ENCODE measurements around the gene EFNA2. TPM values are rescaled to one million over a fixed set of nuclear protein-coding genes. Genes with fewer than 3 reads are reported as not detected.

EFNA2 gene
- polyA plus RNA-seq, 1 of the 3 experiments (the other 2 are of a cell fraction), result 1.1 TPM

GRCh38 chr19:1281569-1282287 is 3.9 kb upstream of the EFNA2 start:
- peaks cover 5% of the 10 kb centered on the region for H4K20me1 ChIP-seq (ENCODE audit: insufficient read depth)
- H3K27ac ChIP-seq (ENCODE audit: low read depth in 2 of 2, low read length in 1 of 2), result no peak overlapping the region
- POLR2A ChIA-PET, result interaction anchor here (0.7 kb wide), 1 partner anchor 10 kb away, joined by 3 read pairs; no protein-coding TSS in a partner anchor
- no peak overlapping the region for H2AFZ ChIP-seq (ENCODE audit: low read depth)
- H3K36me3 ChIP-seq (replicated peaks in 1 of 2; ENCODE audit: control insufficient read depth in 1 of 2, insufficient read depth in 2 of 2, low read length in 1 of 2), result peaks cover 6 to 17% of the 10 kb centered on the region in 2 experiments
- no peaks in the 10 kb centered on the region for H3K9me3 ChIP-seq
- H3K79me2 ChIP-seq (ENCODE audit: insufficient read depth), result peaks cover 9% of the 10 kb centered on the region; the same call in 1 of the 2 replicates
- H3F3A ChIP-seq (replicated peaks; ENCODE audit: insufficient read depth), result peaks cover 27% of the 10 kb centered on the region
- H3K4me3 ChIP-seq (ENCODE audit: low read depth in 2 of 2, low read length in 1 of 2), result no peak overlapping the region
- TF ChIP-seq EZH2phosphoT487 (IDR thresholded peaks at IDR 0.05; ENCODE audit: borderline replicate concordance, low read depth) (no peak), RCOR1 (IDR thresholded peaks at IDR 0.05; ENCODE audit: low read length) (no peak), NRF1 (IDR thresholded peaks at IDR 0.05; ENCODE audit: low read depth, low read length) (no peak), SMC3 (IDR thresholded peaks at IDR 0.05; ENCODE audit: low read depth, low read length) (no peak), MEF2A (IDR thresholded peaks at IDR 0.05; ENCODE audit: borderline replicate concordance, low read depth) (no peak), FOSL2 (IDR thresholded peaks at IDR 0.05; ENCODE audit: borderline replicate concordance, low read depth) (no peak), GATA2 (CRISPR knock-in tag; IDR thresholded peaks at IDR 0.05) (no peak), USF2 (IDR thresholded peaks at IDR 0.05; ENCODE audit: borderline replicate concordance, low read depth, low read length) (no peak), ELF1 (IDR thresholded peaks at IDR 0.05) (no peak), FOXJ3 (CRISPR knock-in tag; IDR thresholded peaks at IDR 0.05) (no peak), NFIC (IDR thresholded peaks at IDR 0.05; ENCODE audit: borderline replicate concordance) (no peak), POLR2AphosphoS5 (IDR thresholded peaks at IDR 0.05; ENCODE audit: low read depth, low read length) (no peak), CTCF (IDR thresholded peaks at IDR 0.05) (no peak), GABPA (IDR thresholded peaks at IDR 0.05; ENCODE audit: low read depth) (no peak), CHD2 (IDR thresholded peaks at IDR 0.05; ENCODE audit: low read length, partially characterized antibody) (no peak), JUND (IDR thresholded peaks at IDR 0.05) (no peak), YY1 (IDR thresholded peaks at IDR 0.05; ENCODE audit: low read depth) (no peak), EP300 (IDR thresholded peaks at IDR 0.05; ENCODE audit: borderline replicate concordance in 1 of 2, low read depth in 1 of 2, low read length in 1 of 2) (no peak)
- TF ChIP-seq, protein P1, sequence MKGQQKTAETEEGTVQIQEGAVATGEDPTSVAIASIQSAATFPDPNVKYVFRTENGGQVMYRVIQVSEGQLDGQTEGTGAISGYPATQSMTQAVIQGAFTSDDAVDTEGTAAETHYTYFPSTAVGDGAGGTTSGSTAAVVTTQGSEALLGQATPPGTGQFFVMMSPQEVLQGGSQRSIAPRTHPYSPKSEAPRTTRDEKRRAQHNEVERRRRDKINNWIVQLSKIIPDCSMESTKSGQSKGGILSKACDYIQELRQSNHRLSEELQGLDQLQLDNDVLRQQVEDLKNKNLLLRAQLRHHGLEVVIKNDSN (IDR thresholded peaks at IDR 0.05; ENCODE audit: borderline replicate concordance, low read depth), result no peak
- TF ChIP-seq, protein P2, sequence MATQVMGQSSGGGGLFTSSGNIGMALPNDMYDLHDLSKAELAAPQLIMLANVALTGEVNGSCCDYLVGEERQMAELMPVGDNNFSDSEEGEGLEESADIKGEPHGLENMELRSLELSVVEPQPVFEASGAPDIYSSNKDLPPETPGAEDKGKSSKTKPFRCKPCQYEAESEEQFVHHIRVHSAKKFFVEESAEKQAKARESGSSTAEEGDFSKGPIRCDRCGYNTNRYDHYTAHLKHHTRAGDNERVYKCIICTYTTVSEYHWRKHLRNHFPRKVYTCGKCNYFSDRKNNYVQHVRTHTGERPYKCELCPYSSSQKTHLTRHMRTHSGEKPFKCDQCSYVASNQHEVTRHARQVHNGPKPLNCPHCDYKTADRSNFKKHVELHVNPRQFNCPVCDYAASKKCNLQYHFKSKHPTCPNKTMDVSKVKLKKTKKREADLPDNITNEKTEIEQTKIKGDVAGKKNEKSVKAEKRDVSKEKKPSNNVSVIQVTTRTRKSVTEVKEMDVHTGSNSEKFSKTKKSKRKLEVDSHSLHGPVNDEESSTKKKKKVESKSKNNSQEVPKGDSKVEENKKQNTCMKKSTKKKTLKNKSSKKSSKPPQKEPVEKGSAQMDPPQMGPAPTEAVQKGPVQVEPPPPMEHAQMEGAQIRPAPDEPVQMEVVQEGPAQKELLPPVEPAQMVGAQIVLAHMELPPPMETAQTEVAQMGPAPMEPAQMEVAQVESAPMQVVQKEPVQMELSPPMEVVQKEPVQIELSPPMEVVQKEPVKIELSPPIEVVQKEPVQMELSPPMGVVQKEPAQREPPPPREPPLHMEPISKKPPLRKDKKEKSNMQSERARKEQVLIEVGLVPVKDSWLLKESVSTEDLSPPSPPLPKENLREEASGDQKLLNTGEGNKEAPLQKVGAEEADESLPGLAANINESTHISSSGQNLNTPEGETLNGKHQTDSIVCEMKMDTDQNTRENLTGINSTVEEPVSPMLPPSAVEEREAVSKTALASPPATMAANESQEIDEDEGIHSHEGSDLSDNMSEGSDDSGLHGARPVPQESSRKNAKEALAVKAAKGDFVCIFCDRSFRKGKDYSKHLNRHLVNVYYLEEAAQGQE (IDR thresholded peaks at IDR 0.05; ENCODE audit: low read depth, low read length), result no peak
- H3K4me1 ChIP-seq (ENCODE audit: control insufficient read depth in 1 of 2, insufficient read depth in 2 of 2, low read depth in 1 of 2, low read length in 1 of 2), result peaks cover under 1 to 2% of the 10 kb centered on the region in 2 experiments; a peak in 1 of 4 replicates
- H3K27me3 ChIP-seq (ENCODE audit: insufficient read depth), result no peaks in the 10 kb centered on the region
- H3K9ac ChIP-seq, result no peak overlapping the region
- no peak overlapping the region for H3K4me2 ChIP-seq
- H3K9me2 ChIP-seq, result no peaks in the 10 kb centered on the region
- 80% methylated on average over 15 of the region's 15 CpGs for WGBS (ENCODE audit: low lambda C conversion rate)
- DNase-seq, result no peak
- CTCF ChIA-PET, result interaction anchor here (3.5 kb wide), 1 partner anchor 14 kb away, joined by 26 read pairs; the partner anchor contains the start of gene CIRBP

All from SK-N-SH (cell line).